GM18907 (cell line): Measurements from ENCODE around the gene SF3B3.
"Not testable (repeated sequence)": the region's sequence is repeated elsewhere in the genome, so short reads cannot be mapped to it uniquely, and the experiment has no call there.

Experiments
- ATAC-seq: cut with Tn5 transposase; IDR thresholded peaks from one replicate; pipeline ENCODE4 v1.9.1; 2021; ENCODE audit warnings: mild to moderate bottlenecking, moderate library complexity; ENCODE audit not compliant: unreplicated experiment

The SF3B3 gene

GRCh38 chr16:70510216-70510615 is 13.4 kb upstream of the SF3B3 start:
- ATAC-seq: no peak

- ATAC-seq: no peak
These were observed 11.8 kb upstream of the SF3B3 start for GRCh38 chr16:70511833-70512232.

GRCh38 chr16:70512456-70512855 is 11.2 kb upstream of the SF3B3 start:
- no peak for ATAC-seq

GRCh38 chr16:70520612-70521297 is 2.9 kb upstream of the SF3B3 start:
- ATAC-seq: no peak

- ATAC-seq: no peak
These were observed 1.2 kb upstream of the SF3B3 start for GRCh38 chr16:70522216-70523075.

- ATAC-seq: peak; percentile 64
These were observed 407 bp upstream of the SF3B3 start, which contains the start of gene COG4 for GRCh38 chr16:70523076-70523742. Gene COG4 (minus strand): TSS chr16:70523554. CDS start chr16:70523543, 11 bp downstream.

- peak; percentile 5 for ATAC-seq
These were observed 796 bp downstream of the SF3B3 start for GRCh38 chr16:70524399-70524825.

- no peak for ATAC-seq
These were observed 2.8 kb downstream of the SF3B3 start for GRCh38 chr16:70526403-70526802.

GRCh38 chr16:70527315-70527996 is 3.8 kb downstream of the SF3B3 start:
- no peak for ATAC-seq

- ATAC-seq: no peak
These were observed 5.6 kb downstream of the SF3B3 start for GRCh38 chr16:70529051-70529777.

- ATAC-seq: not testable (repeated sequence)
These were observed 6.3 kb downstream of the SF3B3 start for GRCh38 chr16:70529954-70530353.

- ATAC-seq: no peak
These were observed 11.4 kb downstream of the SF3B3 start for GRCh38 chr16:70534971-70535370.

GRCh38 chr16:70540994-70541393 is 17.4 kb downstream of the SF3B3 start:
- no peak for ATAC-seq

- no peak for ATAC-seq
These were observed 20.9 kb downstream of the SF3B3 start for GRCh38 chr16:70544548-70544947.

GRCh38 chr16:70548936-70549335 is 25.3 kb downstream of the SF3B3 start:
- no peak for ATAC-seq

GRCh38 chr16:70550082-70550481 is 26.5 kb downstream of the SF3B3 start:
- ATAC-seq: no peak

GRCh38 chr16:70551788-70552187 is 28.2 kb downstream of the SF3B3 start:
- no peak for ATAC-seq

- ATAC-seq: no peak
These were observed 29.1 kb downstream of the SF3B3 start for GRCh38 chr16:70552675-70553074.

- ATAC-seq: no peak
These were observed 30.0 kb downstream of the SF3B3 start for GRCh38 chr16:70553645-70554044.

- ATAC-seq: no peak
These were observed 32.4 kb downstream of the SF3B3 start for GRCh38 chr16:70556063-70556462.
